HepG2 (cell line): ENCODE results near the gene TAL2. TPM values are rescaled to one million over a fixed set of nuclear protein-coding genes. Genes with fewer than 3 reads are reported as not detected.

Experiments used
- ATAC-seq: fragments of 200-7000 bp; cut with Tn5 transposase; 3 replicates; pipeline ENCODE4 v1.9.1; 2020; ENCODE audit warnings: mild to moderate bottlenecking, moderate library complexity
- BruUV-seq: library from RNA; stranded (reverse); fragments of 400-500 nt; replicated peaks from 2 replicates; lab custom pipeline; 2021; lab: Mats Ljungman, UMichigan
- CTCF ChIA-PET: fragments of 300-600 bp; formaldehyde crosslinking; extraction: SDS; loops from one replicate; lab custom pipeline; 2021; ENCODE audit warnings: low total read pairs, inconsistent platforms, low intra/inter-chr PET ratio; lab: Yijun Ruan, JAX
- POLR2A ChIA-PET: fragments of 350-600 bp; sonication (Branson Sonifier 250); formaldehyde crosslinking; loops from one replicate; lab custom pipeline; 2020; ENCODE audit warnings: antibody characterized with exemption, inconsistent platforms; lab: Yijun Ruan, JAX
- DNase-seq: peaks from one replicate; pipeline ENCODE4 v3.0.0-alpha.2; 2015; ENCODE audit warnings: low spot score
- FAIRE-seq: peaks from 3 replicates; lab custom pipeline; 2011; peaks lifted over from hg19 to GRCh38; lab: Jason Lieb, UNC
- H2AFZ ChIP-seq: one replicate; pipeline ENCODE4 v1.6.1; 2011; ENCODE audit warnings: low read length, inconsistent platforms
- H3K27ac ChIP-seq: fragments of 300-600 bp; 3 replicates; pipeline ENCODE4 v1.8.0; 2011; ENCODE audit warnings: mixed run types, mild to moderate bottlenecking, mixed read lengths, low read length, inconsistent platforms; ENCODE audit not compliant: insufficient read depth; ENCODE audit errors: extremely low read length
- H3K27me3 ChIP-seq, 2 experiments: fragments of 200-600 bp in 1 of 2; 2 replicates in 1 of 2; 3 replicates in 1 of 2; pipeline versions ENCODE4 v1.6.0 to v1.8.0; 2011; ENCODE audit warnings: low read length in 2 of 2, mild to moderate bottlenecking in 2 of 2, moderate library complexity in 2 of 2, inconsistent platforms in 1 of 2; ENCODE audit not compliant: insufficient read depth in 2 of 2, control insufficient read depth in 1 of 2
- H3K36me3 ChIP-seq, 2 experiments: fragments of 200-600 bp in 1 of 2; replicated peaks in 1 of 2; 2 replicates in 1 of 2; 3 replicates in 1 of 2; pipeline versions ENCODE4 v1.5.1 to v1.8.0; 2011; ENCODE audit warnings: low read length in 2 of 2, inconsistent platforms in 1 of 2; ENCODE audit not compliant: insufficient read depth in 2 of 2, control insufficient read depth in 1 of 2
- H3K4me1 ChIP-seq: 2 replicates; pipeline ENCODE4 v1.5.1; 2012; ENCODE audit warnings: low read length, inconsistent platforms; ENCODE audit not compliant: insufficient read depth
- H3K4me2 ChIP-seq: 2 replicates; pipeline ENCODE4 v1.6.0; 2011; ENCODE audit warnings: low read depth, low read length, inconsistent platforms
- H3K4me3 ChIP-seq, 3 experiments: fragments of 200-600 bp in 1 of 3; sonication (generic), shearing (Covaris generic) in 1 of 3; replicated peaks in 1 of 3; 2 replicates each; pipeline ENCODE4 v1.5.1; 2011 to 2016; ENCODE audit warnings: low read length in 3 of 3, inconsistent platforms in 2 of 3, low read depth in 2 of 3, mild to moderate bottlenecking in 2 of 3, control low read depth in 1 of 3, mixed read lengths in 1 of 3; ENCODE audit not compliant: insufficient read depth in 1 of 3
- H3K79me2 ChIP-seq: one replicate; pipeline ENCODE4 v1.6.1; 2011; ENCODE audit warnings: low read length, inconsistent platforms; ENCODE audit not compliant: insufficient read depth
- H3K9ac ChIP-seq: 2 replicates; pipeline ENCODE4 v1.6.0; 2011; ENCODE audit warnings: mild to moderate bottlenecking, low read depth, low read length, inconsistent platforms; ENCODE audit not compliant: insufficient read depth
- H3K9me3 ChIP-seq: 2 replicates; pipeline ENCODE4 v1.5.1; 2012; ENCODE audit warnings: mild to moderate bottlenecking, low read length
- H4K20me1 ChIP-seq: 2 replicates; pipeline ENCODE4 v1.6.0; 2011; ENCODE audit warnings: inconsistent platforms, mild to moderate bottlenecking, low read length, moderate library complexity; ENCODE audit not compliant: insufficient read depth
- EHMT2 ChIP-seq: fragments of 200-600 bp; sonication (generic); IDR thresholded peaks from 2 replicates; pipeline ENCODE4 v1.7.0; 2017; ENCODE audit warnings: antibody characterized with exemption, low read depth, low read length, borderline replicate concordance
- HIVEP1 ChIP-seq: sonication (generic); formaldehyde crosslinking; IDR thresholded peaks from 2 replicates; pipeline ENCODE4 v1.4.0; 2020; ENCODE audit warnings: mild to moderate bottlenecking, missing genetic modification reagents
- HOXA5 ChIP-seq: sonication (generic); formaldehyde crosslinking; IDR thresholded peaks from 2 replicates; pipeline ENCODE4 v1.4.0; 2020; ENCODE audit warnings: missing genetic modification reagents
- PHF20 ChIP-seq: sonication (generic); formaldehyde crosslinking; IDR thresholded peaks from 2 replicates; pipeline ENCODE4 v1.5.0; 2020; ENCODE audit warnings: mild to moderate bottlenecking, missing genetic modification reagents
- RFXANK ChIP-seq: IDR thresholded peaks from 2 replicates; pipeline ENCODE4 v1.6.1; 2016
- SAFB2 ChIP-seq: sonication (generic); formaldehyde crosslinking; IDR thresholded peaks from 2 replicates; pipeline ENCODE4 v1.5.1; 2020; ENCODE audit warnings: missing genetic modification reagents, low read depth, mild to moderate bottlenecking, borderline replicate concordance
- SYNCRIP ChIP-seq: fragments of 200-400 bp; formaldehyde crosslinking; IDR thresholded peaks from 2 replicates; pipeline ENCODE4 v1.6.1; 2018; ENCODE audit warnings: mild to moderate bottlenecking, low read depth, low read length; ENCODE audit not compliant: insufficient read depth
- ZBTB21 ChIP-seq: sonication (generic); formaldehyde crosslinking; IDR thresholded peaks from 2 replicates; pipeline ENCODE4 v1.4.0; 2020; ENCODE audit warnings: missing genetic modification reagents
- ZNF121 ChIP-seq: sonication (generic); formaldehyde crosslinking; IDR thresholded peaks from 2 replicates; pipeline ENCODE4 v1.5.0; 2020; ENCODE audit warnings: mild to moderate bottlenecking, missing genetic modification reagents
- ZNF143 ChIP-seq: sonication (generic); formaldehyde crosslinking; IDR thresholded peaks from 2 replicates; pipeline ENCODE4 v1.4.0; 2020; ENCODE audit warnings: missing genetic modification reagents
- ZNF619 ChIP-seq: sonication (generic); formaldehyde crosslinking; IDR thresholded peaks from 2 replicates; pipeline ENCODE4 v1.4.0; 2020; ENCODE audit warnings: mild to moderate bottlenecking, missing genetic modification reagents
- ZSCAN22 ChIP-seq: sonication (generic); formaldehyde crosslinking; IDR thresholded peaks from 2 replicates; pipeline ENCODE4 v1.4.0; 2020; ENCODE audit warnings: mild to moderate bottlenecking, missing genetic modification reagents
- WGBS: methylation state at CpG from one replicate; pipeline ENCODE4 v1.1.6; 2017; ENCODE audit warnings: low lambda C conversion rate; 5-methylcytosine and 5-hydroxymethylcytosine counted together
- in situ Hi-C: cut with HindIII; loops from 2 replicates; pipeline ENCODE4 v1.10.0; 2017; ENCODE audit warnings: low pct_unique_long_range_greater_than_20kb; ENCODE audit not compliant: extremely low pct_ligation_motif_present
- intact Hi-C: fragments of 100-400 bp; cut with micrococcal nuclease; formaldehyde crosslinking; loops from one replicate; pipeline ENCODE4 v1.10.0; 2022; ENCODE audit not compliant: unreplicated experiment
- polyA plus RNA-seq, 8 experiments: library from polyadenylated mRNA; depleted of rRNA in 3 of 8; stranded (reverse) in 7 of 8; unstranded in 1 of 8; fragments of >200 nt; fragmentation: Illumina TruSeq in 4 of 8; extraction: Trizol in 4 of 8; gene quantifications; 2 replicates each; pipeline versions ENCODE4 v1.2.1 to v1.2.3, GENCODE V29; 2011 to 2016; ENCODE audit warnings: low read depth in 4 of 8, missing spikeins in 1 of 8, mixed read lengths in 1 of 8; ENCODE audit not compliant: insufficient read depth in 1 of 8
- total RNA-seq, 5 experiments: library from RNA; depleted of rRNA; stranded (reverse); fragments of >200 nt; fragmentation: Illumina TruSeq; extraction: Trizol; gene quantifications; 2 replicates each; pipeline ENCODE4 v1.2.3, GENCODE V29; 2016; ENCODE audit warnings: low read depth in 1 of 5
- TF ChIP-seq, protein P1 (sequence below): sonication (generic); formaldehyde crosslinking; IDR thresholded peaks from 2 replicates; pipeline ENCODE4 v1.5.0; 2020; ENCODE audit warnings: mild to moderate bottlenecking, missing genetic modification reagents
- TF ChIP-seq, protein P2 (sequence below): IDR thresholded peaks from 2 replicates; pipeline ENCODE4 v1.6.1; 2012; ENCODE audit warnings: low read depth, low read length, improper control_type of control experiment
- TF ChIP-seq, protein P3 (sequence below): sonication (generic); formaldehyde crosslinking; IDR thresholded peaks from 2 replicates; pipeline ENCODE4 v1.5.0; 2020; ENCODE audit warnings: missing genetic modification reagents
- TF ChIP-seq, protein P4 (sequence below): sonication (generic); formaldehyde crosslinking; IDR thresholded peaks from 2 replicates; pipeline ENCODE4 v1.8.0; 2022; ENCODE audit warnings: missing genetic modification reagents, mild to moderate bottlenecking, borderline replicate concordance
- TF ChIP-seq, protein P5 (sequence below): conservative IDR thresholded peaks from 2 replicates; pipeline ENCODE4 v1.6.1; 2018; ENCODE audit warnings: missing genetic modification reagents

The TAL2 gene
- total and polyA plus RNA-seq, 2 of the 13 experiments (the other 11 are each of a cell fraction or from before 2014, with no cell fraction given) = 0.22 TPM; not detected in 1

DNA sequence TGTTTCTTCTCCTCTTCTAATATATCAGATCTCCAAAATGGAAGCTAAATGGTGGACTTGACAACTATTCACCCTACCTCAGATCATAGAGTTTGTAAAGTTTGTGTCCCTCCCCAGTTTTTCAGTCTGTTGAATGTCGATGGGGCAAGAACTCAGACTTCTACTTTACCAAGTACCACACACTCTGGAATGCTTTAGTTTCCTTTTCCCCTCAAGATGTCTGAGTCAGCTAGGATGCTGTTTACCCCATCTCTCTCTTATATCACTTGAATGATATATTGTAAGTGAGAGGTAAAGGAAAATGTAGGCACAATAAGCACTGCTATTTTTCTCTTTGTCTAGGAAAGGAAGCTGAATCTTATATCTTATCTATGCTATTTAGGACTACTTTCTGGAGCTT is 25.9 kb upstream of the TAL2 start:
- peaks cover 2% of the 10 kb centered on the region; the same call in 1 of the 2 replicates for H3K9me3 ChIP-seq
- 89% methylated on average over 1 of the region's 1 CpG for WGBS
- no peak overlapping the region for H3K27ac ChIP-seq
- TF ChIP-seq, protein P1, sequence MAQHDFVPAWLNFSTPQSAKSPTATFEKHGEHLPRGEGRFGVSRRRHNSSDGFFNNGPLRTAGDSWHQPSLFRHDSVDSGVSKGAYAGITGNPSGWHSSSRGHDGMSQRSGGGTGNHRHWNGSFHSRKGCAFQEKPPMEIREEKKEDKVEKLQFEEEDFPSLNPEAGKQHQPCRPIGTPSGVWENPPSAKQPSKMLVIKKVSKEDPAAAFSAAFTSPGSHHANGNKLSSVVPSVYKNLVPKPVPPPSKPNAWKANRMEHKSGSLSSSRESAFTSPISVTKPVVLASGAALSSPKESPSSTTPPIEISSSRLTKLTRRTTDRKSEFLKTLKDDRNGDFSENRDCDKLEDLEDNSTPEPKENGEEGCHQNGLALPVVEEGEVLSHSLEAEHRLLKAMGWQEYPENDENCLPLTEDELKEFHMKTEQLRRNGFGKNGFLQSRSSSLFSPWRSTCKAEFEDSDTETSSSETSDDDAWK (CRISPR knock-in tag) = no peak
- TF ChIP-seq HOXA5 (CRISPR knock-in tag) (no peak), EHMT2 (no peak), ZSCAN22 (CRISPR knock-in tag) (no peak), ZNF143 (CRISPR knock-in tag) (no peak), RFXANK (CRISPR knock-in tag) (no peak), HIVEP1 (CRISPR knock-in tag) (no peak), ZNF121 (CRISPR knock-in tag) (no peak), SAFB2 (CRISPR knock-in tag) (no peak), PHF20 (no peak), SYNCRIP (no peak), ZBTB21 (CRISPR knock-in tag) (no peak), ZNF619 (CRISPR knock-in tag) (no peak)
- TF ChIP-seq, protein P2, sequence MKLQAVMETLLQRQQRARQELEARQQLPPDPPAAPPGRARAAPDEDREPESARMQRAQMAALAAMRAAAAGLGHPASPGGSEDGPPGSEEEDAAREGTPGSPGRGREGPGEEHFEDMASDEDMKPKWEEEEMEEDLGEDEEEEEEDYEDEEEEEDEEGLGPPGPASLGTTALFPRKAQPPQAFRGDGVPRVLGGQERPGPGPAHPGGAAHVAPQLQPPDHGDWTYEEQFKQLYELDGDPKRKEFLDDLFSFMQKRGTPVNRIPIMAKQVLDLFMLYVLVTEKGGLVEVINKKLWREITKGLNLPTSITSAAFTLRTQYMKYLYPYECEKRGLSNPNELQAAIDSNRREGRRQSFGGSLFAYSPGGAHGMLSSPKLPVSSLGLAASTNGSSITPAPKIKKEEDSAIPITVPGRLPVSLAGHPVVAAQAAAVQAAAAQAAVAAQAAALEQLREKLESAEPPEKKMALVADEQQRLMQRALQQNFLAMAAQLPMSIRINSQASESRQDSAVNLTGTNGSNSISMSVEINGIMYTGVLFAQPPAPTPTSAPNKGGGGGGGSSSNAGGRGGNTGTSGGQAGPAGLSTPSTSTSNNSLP = no peak
- TF ChIP-seq, protein P3, sequence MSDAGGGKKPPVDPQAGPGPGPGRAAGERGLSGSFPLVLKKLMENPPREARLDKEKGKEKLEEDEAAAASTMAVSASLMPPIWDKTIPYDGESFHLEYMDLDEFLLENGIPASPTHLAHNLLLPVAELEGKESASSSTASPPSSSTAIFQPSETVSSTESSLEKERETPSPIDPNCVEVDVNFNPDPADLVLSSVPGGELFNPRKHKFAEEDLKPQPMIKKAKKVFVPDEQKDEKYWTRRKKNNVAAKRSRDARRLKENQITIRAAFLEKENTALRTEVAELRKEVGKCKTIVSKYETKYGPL (CRISPR knock-in tag) = no peak
- TF ChIP-seq, protein P4, sequence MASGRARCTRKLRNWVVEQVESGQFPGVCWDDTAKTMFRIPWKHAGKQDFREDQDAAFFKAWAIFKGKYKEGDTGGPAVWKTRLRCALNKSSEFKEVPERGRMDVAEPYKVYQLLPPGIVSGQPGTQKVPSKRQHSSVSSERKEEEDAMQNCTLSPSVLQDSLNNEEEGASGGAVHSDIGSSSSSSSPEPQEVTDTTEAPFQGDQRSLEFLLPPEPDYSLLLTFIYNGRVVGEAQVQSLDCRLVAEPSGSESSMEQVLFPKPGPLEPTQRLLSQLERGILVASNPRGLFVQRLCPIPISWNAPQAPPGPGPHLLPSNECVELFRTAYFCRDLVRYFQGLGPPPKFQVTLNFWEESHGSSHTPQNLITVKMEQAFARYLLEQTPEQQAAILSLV (CRISPR knock-in tag) = no peak
- TF ChIP-seq, protein P5, sequence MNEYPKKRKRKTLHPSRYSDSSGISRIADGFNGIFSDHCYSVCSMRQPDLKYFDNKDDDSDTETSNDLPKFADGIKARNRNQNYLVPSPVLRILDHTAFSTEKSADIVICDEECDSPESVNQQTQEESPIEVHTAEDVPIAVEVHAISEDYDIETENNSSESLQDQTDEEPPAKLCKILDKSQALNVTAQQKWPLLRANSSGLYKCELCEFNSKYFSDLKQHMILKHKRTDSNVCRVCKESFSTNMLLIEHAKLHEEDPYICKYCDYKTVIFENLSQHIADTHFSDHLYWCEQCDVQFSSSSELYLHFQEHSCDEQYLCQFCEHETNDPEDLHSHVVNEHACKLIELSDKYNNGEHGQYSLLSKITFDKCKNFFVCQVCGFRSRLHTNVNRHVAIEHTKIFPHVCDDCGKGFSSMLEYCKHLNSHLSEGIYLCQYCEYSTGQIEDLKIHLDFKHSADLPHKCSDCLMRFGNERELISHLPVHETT (CRISPR knock-in tag) = no peak
- in situ Hi-C loops (no loop called here), intact Hi-C loops (loop anchor here (5.0 kb wide), 1 partner anchor 81 kb away; no protein-coding TSS in a partner anchor)
- no peak for DNase-seq
- H4K20me1 ChIP-seq = no peaks in the 10 kb centered on the region
- no peaks in the 10 kb centered on the region for H3K36me3 ChIP-seq
- ChIA-PET CTCF (no interaction called here), POLR2A (no interaction called here)
- H3K4me1 ChIP-seq = no peaks in the 10 kb centered on the region
- no peak overlapping the region for H3K4me3 ChIP-seq
- no peak overlapping the region for H2AFZ ChIP-seq
- BruUV-seq = no TSS peak
- H3K79me2 ChIP-seq = no peaks in the 10 kb centered on the region
- H3K9ac ChIP-seq = no peak overlapping the region
- no peak overlapping the region for H3K4me2 ChIP-seq
- no peak for ATAC-seq
- FAIRE-seq = no peak
- no peaks in the 10 kb centered on the region for H3K27me3 ChIP-seq
